Pancreas (tissue), 10 donors: ENCODE results near the gene IL31RA. TPM values are rescaled to one million over a fixed set of nuclear protein-coding genes. Genes with fewer than 3 reads are reported as not detected.
A peak's percentile ranks its signal among the peaks of the same experiment; 100 is the strongest.

Experiments used
- ATAC-seq, 4 donors: fragments of 200-7000 bp; cut with Tn5 transposase; one replicate each; pipeline versions ENCODE4 v1.8.0 to v1.9.1; 2020; ENCODE audit warnings: mild to moderate bottlenecking in 4 of 4, moderate library complexity in 4 of 4
- DNase-seq, 6 donors: peaks; one replicate each; pipeline ENCODE4 v3.0.0-alpha.2; 2020
- FAIRE-seq: peaks from 2 replicates; lab custom pipeline; 2012; peaks lifted over from hg19 to GRCh38; lab: Jason Lieb, UNC
- H3K27ac ChIP-seq, 4 donors: fragments of 200-600 bp; sonication (generic); 1 replicate in 3 of 4; 2 replicates in 1 of 4; pipeline versions ENCODE4 v1.5.0 to v1.8.0; 2020
- H3K27me3 ChIP-seq, 4 donors: fragments of 200-600 bp; one replicate each; pipeline ENCODE4 v1.8.0; 2021
- H3K36me3 ChIP-seq, 3 donors: fragments of 200-600 bp; sonication (generic) in 1 of 3; one replicate each; pipeline versions ENCODE4 v1.5.0 to v1.8.0; 2020 to 2021
- H3K4me1 ChIP-seq, 3 donors: fragments of 200-600 bp; one replicate each; pipeline ENCODE4 v1.8.0; 2021
- H3K4me3 ChIP-seq, 4 donors: fragments of 200-600 bp; sonication (generic) in 2 of 4; one replicate each; pipeline versions ENCODE4 v1.5.0 to v1.8.0; 2020 to 2021
- H3K9me3 ChIP-seq, 4 donors: fragments of 200-600 bp; one replicate each; pipeline ENCODE4 v1.8.0; 2021
- WGBS, 2 donors: extraction: QIAGEN DNeasy Blood & Tissue Kit; methylation state at CpG; one replicate each; pipeline ENCODE4 v1.1.7; 2013; 5-methylcytosine and 5-hydroxymethylcytosine counted together
- intact Hi-C, 3 donors: fragments of 100-400 bp; cut with DNase I; formaldehyde crosslinking; loops; one replicate each; pipeline versions ENCODE4 v1.11.1 to v1.14.2; 2022
- polyA plus RNA-seq, 2 donors: library from polyadenylated mRNA; stranded (reverse); fragments of 200-250 nt; gene quantifications; one replicate each; pipeline ENCODE4 v1.2.3, GENCODE V29; 2013
- total RNA-seq, 6 donors: library from RNA; stranded (reverse); fragmentation: NEBNext Ultra II Directional in 4 of 6; extraction: Animal tissue kit (Norgen Biotek cat#: 25700) in 4 of 6; gene quantifications; one replicate each; pipeline versions ENCODE4 v1.2.1 to v1.2.4, GENCODE V29; 2021 to 2023
- TF ChIP-seq, protein P1 (sequence below), 4 donors: fragments of 200-600 bp; sonication (generic) in 3 of 4; IDR thresholded peaks; one replicate each; pipeline versions ENCODE4 v1.5.0 to v1.8.0; 2021; ENCODE audit warnings: antibody characterized with exemption in 4 of 4
- donor health status: healthy with polysubstance abuse.
- donor health status: DM: no; HTN: no; CAD: no; lungs with moderate emphysema.
- donor health status: DM: no; HTN: no; CAD: no.
- donor health status: control.
- donor health status: control.
- donor health status: Bipolar disorder and iron deficiency.
- donor health status: DM: yes; HTN: yes; CAD: no.
- donor health status: DM: no; HTN: no; CAD: no.
- donor health status: DM: no; HTN: no; CAD: no.
- donor health status: DM: yes; HTN: yes; CAD: no.

The IL31RA gene
- total and polyA plus RNA-seq, 8 donors = 0.07 to 0.44 (median 0.24) TPM

DNA sequence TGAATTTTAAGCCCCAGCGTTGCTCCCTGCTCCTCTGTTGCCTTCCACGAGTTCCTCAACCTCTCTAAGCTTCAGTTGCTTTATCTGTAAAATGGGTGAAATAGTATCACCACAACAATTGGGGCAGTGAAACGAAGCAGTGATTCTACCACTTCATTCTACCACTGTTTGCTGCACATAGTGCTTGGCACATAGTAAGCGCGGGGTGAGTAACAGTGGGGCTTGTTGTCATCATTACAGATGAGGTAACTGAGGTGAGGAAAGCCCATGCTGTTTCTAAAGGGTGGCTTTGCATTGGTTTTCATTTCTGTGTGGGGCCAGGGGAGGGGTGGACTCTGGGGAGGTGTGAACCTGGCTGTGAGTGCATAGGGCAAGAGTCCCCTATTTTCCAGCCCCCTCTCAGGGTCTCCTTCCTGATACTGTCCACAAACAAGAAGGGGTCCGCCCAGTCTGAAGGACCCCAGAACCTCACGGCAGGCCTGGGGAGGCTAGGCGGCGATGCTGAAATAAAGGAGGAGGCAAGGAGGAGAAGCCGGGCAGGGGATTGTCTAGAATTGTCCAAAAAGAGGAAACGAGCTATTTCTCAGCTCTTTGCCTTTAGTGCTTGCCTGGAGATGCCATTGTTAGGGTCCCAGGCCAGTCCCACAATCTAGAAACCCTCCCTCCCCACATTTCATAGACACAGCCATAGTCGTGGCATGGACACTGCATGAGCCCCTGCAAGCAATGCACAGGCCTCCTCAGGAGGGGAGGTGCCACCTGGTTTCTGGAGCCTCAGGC, 78.1 kb downstream of the IL31RA start:
- 77 to 80% methylated on average over 12 of the region's 12 CpGs for WGBS, 2 donors
- TF ChIP-seq, protein P1, sequence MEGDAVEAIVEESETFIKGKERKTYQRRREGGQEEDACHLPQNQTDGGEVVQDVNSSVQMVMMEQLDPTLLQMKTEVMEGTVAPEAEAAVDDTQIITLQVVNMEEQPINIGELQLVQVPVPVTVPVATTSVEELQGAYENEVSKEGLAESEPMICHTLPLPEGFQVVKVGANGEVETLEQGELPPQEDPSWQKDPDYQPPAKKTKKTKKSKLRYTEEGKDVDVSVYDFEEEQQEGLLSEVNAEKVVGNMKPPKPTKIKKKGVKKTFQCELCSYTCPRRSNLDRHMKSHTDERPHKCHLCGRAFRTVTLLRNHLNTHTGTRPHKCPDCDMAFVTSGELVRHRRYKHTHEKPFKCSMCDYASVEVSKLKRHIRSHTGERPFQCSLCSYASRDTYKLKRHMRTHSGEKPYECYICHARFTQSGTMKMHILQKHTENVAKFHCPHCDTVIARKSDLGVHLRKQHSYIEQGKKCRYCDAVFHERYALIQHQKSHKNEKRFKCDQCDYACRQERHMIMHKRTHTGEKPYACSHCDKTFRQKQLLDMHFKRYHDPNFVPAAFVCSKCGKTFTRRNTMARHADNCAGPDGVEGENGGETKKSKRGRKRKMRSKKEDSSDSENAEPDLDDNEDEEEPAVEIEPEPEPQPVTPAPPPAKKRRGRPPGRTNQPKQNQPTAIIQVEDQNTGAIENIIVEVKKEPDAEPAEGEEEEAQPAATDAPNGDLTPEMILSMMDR (IDR thresholded peaks at IDR 0.05) = no peak
- no peaks in the 10 kb centered on the region for H3K27me3 ChIP-seq
- no peak overlapping the region for H3K27ac ChIP-seq
- no peak for DNase-seq
- intact Hi-C loops = no loop called here
- ATAC-seq = no peak
- no peaks in the 10 kb centered on the region for H3K36me3 ChIP-seq
- no peak for FAIRE-seq
- H3K4me3 ChIP-seq = no peak overlapping the region
- no peaks in the 10 kb centered on the region for H3K9me3 ChIP-seq
- H3K4me1 ChIP-seq = no peaks in the 10 kb centered on the region

DNA sequence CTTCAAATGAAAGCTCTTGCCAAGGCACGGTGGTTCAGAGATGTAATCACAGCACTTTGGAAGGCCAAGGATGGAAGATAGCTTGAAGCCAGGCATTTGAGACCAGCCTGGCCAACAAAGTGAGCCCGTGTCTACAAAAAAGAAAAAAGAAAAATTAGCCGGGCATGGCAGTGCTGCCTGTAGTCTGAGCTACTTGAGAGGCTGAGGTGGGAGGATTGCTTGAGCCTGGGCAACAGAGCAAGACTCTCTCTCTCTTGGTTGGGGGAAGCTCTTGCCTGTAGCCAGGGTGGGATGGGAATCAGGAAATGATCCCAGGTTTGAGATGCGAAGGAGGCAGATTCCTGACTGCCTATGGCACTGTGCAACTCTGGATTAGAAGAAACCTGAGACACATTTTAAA, 81.5 kb downstream of the IL31RA start:
- TF ChIP-seq, protein P1 (IDR thresholded peaks at IDR 0.05) = no peak
- 76 to 82% methylated on average over 4 of the region's 4 CpGs for WGBS, 2 donors
- Histone ChIP-seq H3K36me3 (no peaks in the 10 kb centered on the region), H3K27ac (no peak overlapping the region), H3K9me3 (no peaks in the 10 kb centered on the region), H3K4me3 (no peak overlapping the region), H3K4me1 (no peaks in the 10 kb centered on the region), H3K27me3 (no peaks in the 10 kb centered on the region)
- no peak for DNase-seq
- no peak for FAIRE-seq
- no peak for ATAC-seq
- intact Hi-C loops = no loop called here

DNA sequence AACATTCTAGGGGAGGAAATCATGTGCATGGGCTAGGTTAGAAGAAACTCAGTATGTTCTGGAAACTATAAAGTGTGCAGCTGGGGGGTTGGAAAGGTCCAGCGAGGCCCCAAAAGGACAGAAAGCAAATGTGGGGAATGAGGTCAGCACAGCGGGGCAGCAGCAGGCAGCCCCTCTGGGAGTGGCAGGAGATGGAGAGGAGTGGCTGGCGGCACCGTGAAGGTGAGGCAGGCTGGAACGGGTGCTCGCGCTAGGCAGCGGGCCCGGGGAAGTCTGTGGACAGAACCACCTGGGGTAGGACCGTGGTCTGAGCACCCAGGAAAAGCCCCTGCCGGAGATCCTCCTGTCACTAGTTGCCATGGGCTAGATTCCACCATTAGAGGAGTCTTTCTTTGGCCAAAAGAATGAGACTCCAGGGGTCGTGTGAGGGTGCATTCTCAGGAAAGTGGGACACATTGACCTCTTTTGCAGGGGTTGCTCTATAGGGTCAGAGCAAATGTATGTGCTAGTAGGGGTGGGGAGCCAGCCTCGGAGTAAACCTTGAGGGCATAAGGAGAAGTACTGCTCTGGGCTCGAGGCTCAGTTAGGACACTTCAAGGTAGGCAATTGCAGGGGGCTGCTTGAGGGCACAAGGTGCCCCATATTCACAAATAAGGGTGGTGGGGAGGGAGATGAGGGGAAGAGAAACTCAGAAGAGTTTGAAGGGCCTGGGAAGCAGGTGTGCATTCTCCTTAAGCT, 82.4 kb downstream of the IL31RA start:
- TF ChIP-seq, protein P1 (IDR thresholded peaks at IDR 0.05) = no peak
- DNase-seq (no peak), ATAC-seq (peak in 1 of 4 donors; percentile 4), FAIRE-seq (no peak)
- 88 to 90% methylated on average over 14 of the region's 14 CpGs for WGBS, 2 donors
- intact Hi-C loops = no loop called here
- no peaks in the 10 kb centered on the region for H3K36me3 ChIP-seq
- no peaks in the 10 kb centered on the region for H3K27me3 ChIP-seq
- H3K4me1 ChIP-seq = no peaks in the 10 kb centered on the region
- H3K4me3 ChIP-seq = no peak overlapping the region
- no peak overlapping the region for H3K27ac ChIP-seq
- no peaks in the 10 kb centered on the region for H3K9me3 ChIP-seq

DNA sequence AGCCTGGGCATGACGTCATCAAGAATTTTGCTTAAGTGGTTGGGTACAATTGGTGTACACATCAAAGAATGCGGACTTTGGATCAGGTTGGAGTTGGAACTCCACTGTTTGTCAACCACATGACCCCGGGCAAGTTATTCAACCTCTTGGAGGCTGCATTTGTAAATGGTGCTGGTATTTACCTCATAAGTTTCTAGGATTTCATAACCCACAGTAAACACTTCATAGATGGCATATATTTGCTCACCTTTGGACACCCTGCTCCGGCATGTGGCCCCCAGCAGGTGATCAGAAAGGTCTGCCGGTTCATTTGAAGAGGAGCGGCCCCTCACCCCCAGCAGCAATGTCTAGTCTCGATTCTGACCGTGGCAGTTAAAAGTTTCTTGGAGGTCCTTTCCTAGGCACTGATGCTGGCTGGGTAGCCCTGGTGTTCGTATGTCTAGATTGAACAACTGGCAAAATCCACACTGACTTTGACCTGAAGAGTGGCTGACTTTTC, 83.0 kb downstream of the IL31RA start:
- TF ChIP-seq, protein P1 (IDR thresholded peaks at IDR 0.05) = no peak
- Histone ChIP-seq H3K9me3 (no peaks in the 10 kb centered on the region), H3K4me1 (no peaks in the 10 kb centered on the region), H3K4me3 (no peak overlapping the region), H3K36me3 (no peaks in the 10 kb centered on the region), H3K27me3 (no peaks in the 10 kb centered on the region), H3K27ac (no peak overlapping the region)
- 51 to 61% methylated on average over 9 of the region's 9 CpGs for WGBS, 2 donors
- no peak for FAIRE-seq
- DNase-seq = peak in 1 of 6 donors; percentile 19
- intact Hi-C loops = no loop called here
- peak; percentile 12 to 65 (median 43) for ATAC-seq
